ENCODE results near the gene ADTRP. TPM values are rescaled to one million over a fixed set of nuclear protein-coding genes. Genes with fewer than 3 reads are reported as not detected.

The ADTRP gene
- total RNA-seq, 3 donors from 2014 or later, result 68.5 to 239 (median 91.9) TPM

- H3K9me3 ChIP-seq, result no peaks in the 10 kb centered on the region
- H3K36me3 ChIP-seq (ENCODE audit: low read depth), result no peaks in the 10 kb centered on the region
- no peak overlapping the region for H3K4me3 ChIP-seq
- no peak for ATAC-seq
- TF ChIP-seq CTCF (IDR thresholded peaks at IDR 0.05), result no peak
- DNase-seq, result no peak
- H3K4me1 ChIP-seq (ENCODE audit: low read depth), result no peaks in the 10 kb centered on the region
- intact Hi-C loops (cut with DNase I, micrococcal nuclease), result no loop called here
These were observed 112.8 kb downstream of the ADTRP start for GRCh38 chr6:11665604-11666326.

Other genes with a start within 250 kb of the ADTRP start
- gene TMEM170B, start 241.1 kb downstream of the ADTRP start, total RNA-seq, result 1 to 10 TPM in 2 of 3 donors, under 1 TPM in 1; 0.98 to 9.0 (median 2.0) TPM
- gene HIVEP1, start 233.5 kb upstream of the ADTRP start, total RNA-seq, result 10 to 100 TPM; 27.6 to 37.3 (median 35.8) TPM